HG02642 (cell line): ENCODE data around the gene BRPF1.
"Not testable (repeated sequence)": the region's sequence is repeated elsewhere in the genome, so short reads cannot be mapped to it uniquely, and the experiment has no call there.

Source experiments
- ATAC-seq: cut with Tn5 transposase; IDR thresholded peaks from one replicate; pipeline ENCODE4 v1.9.1; 2021; ENCODE audit warnings: mild to moderate bottlenecking; ENCODE audit not compliant: unreplicated experiment, poor library complexity

BRPF1 gene

GRCh38 chr3:9762871-9763270, 31.3 kb downstream of the BRPF1 start:
- ATAC-seq: no peak

- ATAC-seq: no peak
Measured at GRCh38 chr3:9765865-9766264, 34.3 kb downstream of the BRPF1 start.

GRCh38 chr3:9767418-9767817, 35.9 kb downstream of the BRPF1 start:
- ATAC-seq: no peak

- ATAC-seq: no peak
Measured at GRCh38 chr3:9768141-9768775, 36.7 kb downstream of the BRPF1 start.

- ATAC-seq: no peak
Measured at GRCh38 chr3:9769012-9769411, 37.5 kb downstream of the BRPF1 start.

- peak; percentile 71 for ATAC-seq
Measured at GRCh38 chr3:9769426-9770275, 38.1 kb downstream of the BRPF1 start, which contains the start of gene CAMK1. CAMK1 (minus strand) TSS chr3:9769947; CDS start chr3:9767749, 2,198 bp downstream.

GRCh38 chr3:9770276-9770812, 38.8 kb downstream of the BRPF1 start:
- ATAC-seq: no peak

GRCh38 chr3:9771007-9771406, 39.5 kb downstream of the BRPF1 start:
- ATAC-seq: not testable (repeated sequence)

GRCh38 chr3:9776896-9777693, 45.6 kb downstream of the BRPF1 start:
- no peak for ATAC-seq

GRCh38 chr3:9777694-9778021, 46.1 kb downstream of the BRPF1 start:
- no peak for ATAC-seq

- ATAC-seq: no peak
Measured at GRCh38 chr3:9778143-9779074, 46.9 kb downstream of the BRPF1 start.

- ATAC-seq: no peak
Measured at GRCh38 chr3:9779075-9779593, 47.6 kb downstream of the BRPF1 start.

GRCh38 chr3:9779721-9780457, 48.4 kb downstream of the BRPF1 start:
- ATAC-seq: peak; percentile 67

GRCh38 chr3:9780458-9780812, 48.9 kb downstream of the BRPF1 start:
- peak; percentile 11 for ATAC-seq

- ATAC-seq: no peak
Measured at GRCh38 chr3:9780910-9781309, 49.4 kb downstream of the BRPF1 start.

GRCh38 chr3:9781551-9781950, 50.0 kb downstream of the BRPF1 start:
- ATAC-seq: no peak

- no peak for ATAC-seq
Measured at GRCh38 chr3:9781978-9782603, 50.6 kb downstream of the BRPF1 start.

GRCh38 chr3:9782770-9783169, 51.2 kb downstream of the BRPF1 start:
- ATAC-seq: no peak
